GM18951 (cell line): ENCODE data around the gene MTPN.

ENCODE experiments used
- POLR2A ChIP-seq: IDR thresholded peaks from 4 replicates; pipeline ENCODE4 v1.6.1; 2011; ENCODE audit warnings: mild to moderate bottlenecking; ENCODE audit not compliant: insufficient read length, insufficient read depth; ENCODE audit errors: extremely low read depth
- in situ Hi-C: fragments of 300-500 bp; cut with MboI; formaldehyde crosslinking; loops from one replicate; pipeline ENCODE4 v1.12.0; 2022; ENCODE audit warnings: low sequenced_read_pairs, mixed read lengths, inconsistent platforms; ENCODE audit not compliant: unreplicated experiment

Gene MTPN

DNA sequence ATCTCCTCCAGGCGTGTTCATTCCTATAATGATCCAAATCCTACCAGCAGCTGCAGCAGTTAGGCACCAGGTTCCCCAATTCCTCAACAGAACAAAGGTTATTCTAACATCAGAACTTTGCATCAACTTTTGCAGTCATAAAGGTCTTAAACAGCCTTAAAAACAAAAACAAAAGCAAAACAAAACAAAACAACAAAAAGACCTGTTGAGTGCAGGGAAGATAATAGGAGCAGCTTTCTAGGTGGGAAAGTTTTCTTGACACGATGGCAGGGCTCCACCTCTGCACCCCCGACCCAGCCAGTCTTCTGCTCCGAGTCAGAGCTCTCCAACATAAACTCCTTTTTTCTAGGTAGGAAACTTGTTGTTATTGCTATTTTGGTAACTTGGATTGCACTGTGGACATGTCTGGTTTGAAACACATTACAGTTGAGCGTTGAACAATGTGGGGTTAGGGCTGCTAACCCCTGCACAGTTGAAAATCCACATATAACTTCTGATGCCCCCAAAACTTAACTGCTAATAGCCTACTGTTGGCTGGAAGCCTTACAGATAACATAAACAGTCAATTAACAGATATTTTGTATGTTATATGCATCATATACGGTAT is 77.6 kb downstream of the MTPN start:
- in situ Hi-C loops: no loop called here
- no peak for TF ChIP-seq POLR2A

DNA sequence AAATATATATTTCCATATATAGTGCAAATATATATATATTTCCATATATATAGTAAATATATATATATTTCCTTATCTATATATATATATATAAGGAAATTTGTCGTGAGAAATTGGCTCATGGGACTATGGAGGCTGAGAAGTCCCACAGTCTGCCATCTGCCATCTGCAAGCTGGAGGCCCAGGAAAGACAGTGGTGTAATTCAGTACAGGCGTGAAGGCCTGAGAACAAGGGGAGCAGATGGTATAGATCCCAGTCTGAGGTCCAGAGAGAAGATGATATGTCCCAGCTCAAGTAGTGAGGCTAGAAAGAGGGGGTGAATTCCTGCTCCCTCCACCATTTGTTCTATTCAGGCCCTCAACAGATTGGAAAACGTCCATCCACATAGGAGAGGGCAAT is 78.9 kb downstream of the MTPN start:
- in situ Hi-C loops: no loop called here
- TF ChIP-seq POLR2A: no peak

DNA sequence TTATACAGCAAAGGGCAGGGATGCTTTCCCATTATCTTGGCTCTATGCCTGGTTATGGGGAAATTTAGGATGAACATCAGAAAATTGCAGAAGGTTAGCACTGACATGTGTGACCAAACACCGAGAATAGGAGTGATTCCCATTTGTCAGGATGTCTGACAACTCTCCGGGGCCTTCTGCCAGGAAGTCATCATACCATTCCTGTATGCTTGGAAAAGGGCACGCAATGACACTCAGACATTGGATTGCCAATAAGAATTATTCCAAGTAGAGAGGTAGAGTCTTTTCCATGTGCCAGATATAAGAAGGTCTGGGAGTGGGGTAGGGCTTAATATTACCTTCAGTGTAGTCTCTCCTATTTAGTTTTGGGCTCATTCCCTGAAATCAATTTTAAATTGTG is 82.3 kb downstream of the MTPN start:
- TF ChIP-seq POLR2A: no peak
- in situ Hi-C loops: no loop called here

DNA sequence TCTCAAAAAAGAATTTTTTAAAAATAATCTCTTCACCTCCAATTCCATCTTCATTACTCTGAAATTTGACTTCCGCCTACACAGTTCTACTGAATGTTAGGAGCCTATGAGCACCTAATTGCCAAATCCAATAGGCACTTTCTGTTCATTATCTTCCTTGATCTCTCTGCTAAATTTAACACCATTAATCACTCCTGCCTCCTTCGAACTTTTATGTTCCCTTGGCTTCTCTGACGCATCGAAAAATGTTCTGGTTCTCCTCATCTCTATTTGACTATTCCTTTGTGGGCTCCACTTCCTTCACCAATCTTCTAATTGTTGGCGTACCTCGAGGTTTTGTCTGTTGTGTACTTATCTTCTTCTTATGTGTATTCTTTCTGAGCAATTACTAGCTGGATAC is 87.3 kb downstream of the MTPN start:
- in situ Hi-C loops: no loop called here
- no peak for TF ChIP-seq POLR2A

DNA sequence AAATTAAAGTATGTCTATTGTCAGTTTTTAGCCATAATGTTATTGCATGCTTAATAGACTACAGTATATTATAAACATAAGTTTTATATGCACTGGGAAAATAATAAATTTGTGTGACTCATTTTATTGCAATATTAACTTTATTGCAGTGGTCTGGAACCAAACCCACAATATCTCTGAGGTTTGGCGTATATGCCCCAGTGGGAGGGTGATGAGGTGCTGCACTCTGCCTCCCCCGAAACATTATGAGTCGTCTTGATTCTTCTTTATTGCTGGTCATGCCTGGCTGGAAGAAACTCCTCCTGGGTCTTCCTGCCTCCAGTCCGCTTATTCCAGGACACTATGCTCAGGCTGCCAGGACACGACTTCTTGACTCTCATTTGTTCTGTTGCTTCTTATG is 88.4 kb downstream of the MTPN start:
- in situ Hi-C loops: no loop called here
- TF ChIP-seq POLR2A: no peak

DNA sequence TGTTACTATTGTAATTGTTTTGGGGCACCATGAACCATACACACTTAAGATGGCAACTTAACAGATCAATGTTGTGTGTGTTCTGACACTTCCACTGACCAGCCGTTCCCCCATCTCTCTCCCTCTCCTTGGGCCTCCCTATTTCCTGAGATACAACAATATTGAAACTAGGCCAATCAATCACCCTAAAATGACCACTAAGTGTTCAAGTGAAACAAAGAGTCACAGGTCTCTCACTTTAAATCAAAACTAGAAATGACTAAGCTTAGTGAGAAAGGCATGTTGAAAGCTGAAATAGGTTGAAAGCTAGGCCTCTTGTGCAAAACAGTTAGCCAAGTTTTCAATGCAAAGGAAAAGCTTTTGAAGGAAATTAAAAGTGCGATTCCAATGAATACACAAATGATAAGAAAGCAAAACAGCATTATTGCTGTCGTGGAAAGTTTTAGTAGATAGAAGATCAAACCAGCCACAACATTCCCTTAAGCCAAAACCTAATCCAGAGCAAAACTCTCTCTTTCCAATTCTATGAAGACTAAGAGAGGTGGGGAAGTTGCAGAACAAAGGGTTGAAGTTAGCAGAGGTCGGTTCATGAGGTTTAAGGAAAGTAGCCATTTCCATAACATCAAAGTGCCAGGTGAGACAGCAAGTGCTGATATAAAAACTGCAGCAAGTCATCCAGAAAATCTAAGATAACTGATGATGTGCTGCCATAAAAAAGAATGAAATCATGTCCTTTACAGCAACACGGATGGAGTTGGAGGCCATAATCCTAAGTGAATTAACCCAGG is 90.6 kb downstream of the MTPN start:
- no peak for TF ChIP-seq POLR2A
- in situ Hi-C loops: no loop called here

DNA sequence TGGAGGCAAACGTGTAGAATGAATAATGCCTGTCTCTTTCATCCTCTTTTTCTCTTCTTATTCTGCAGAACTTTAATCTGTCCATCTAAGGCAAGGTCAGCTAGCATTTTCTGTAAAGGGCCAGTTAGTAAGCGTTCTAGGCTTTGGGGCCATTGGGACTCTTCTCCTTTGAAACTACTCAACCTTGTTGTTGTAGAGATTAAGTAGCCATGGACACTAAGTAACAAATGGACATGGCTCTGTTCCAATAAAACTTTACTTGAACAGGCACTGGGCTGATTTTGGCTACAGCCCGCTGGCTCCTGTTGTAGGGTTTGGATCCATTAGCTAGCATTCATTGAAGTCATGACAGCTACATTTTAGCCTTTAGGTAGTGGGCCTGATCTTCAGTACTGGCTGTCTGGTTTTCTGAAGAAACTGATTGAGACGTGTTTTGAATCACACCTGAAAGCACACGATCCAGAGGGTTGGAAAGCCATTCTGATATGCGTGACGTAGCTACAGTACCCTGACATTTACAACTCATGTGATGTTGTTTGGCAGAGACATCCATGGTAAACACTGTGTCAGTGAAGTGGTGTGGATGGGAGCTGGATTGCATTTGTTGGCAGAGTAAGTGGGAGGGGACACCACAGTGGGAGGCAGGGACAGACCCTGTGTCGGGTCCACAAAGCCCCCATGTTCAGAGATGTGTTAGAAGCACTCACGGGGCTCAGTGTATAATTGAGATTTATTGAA is 92.5 kb downstream of the MTPN start:
- in situ Hi-C loops: no loop called here
- no peak for TF ChIP-seq POLR2A

DNA sequence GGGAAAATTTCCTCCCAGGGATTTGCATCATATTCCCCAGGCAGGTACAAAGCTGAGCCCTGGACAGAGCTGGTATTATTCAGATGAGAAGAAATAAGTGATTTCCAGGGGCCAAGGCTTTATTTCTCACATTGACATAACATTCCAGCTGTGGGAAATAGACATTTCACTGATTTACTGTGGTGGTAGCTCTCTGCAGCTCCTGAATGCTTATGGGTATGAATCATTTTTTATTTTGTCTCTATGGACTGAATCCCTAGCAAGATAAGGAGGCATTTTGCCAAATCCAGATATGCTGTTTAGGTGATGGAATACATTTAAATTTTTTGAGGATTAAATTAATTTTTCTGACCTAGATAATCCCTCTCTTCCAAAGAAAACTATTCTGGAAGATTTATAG is 97.9 kb downstream of the MTPN start:
- no peak for TF ChIP-seq POLR2A
- in situ Hi-C loops: no loop called here

DNA sequence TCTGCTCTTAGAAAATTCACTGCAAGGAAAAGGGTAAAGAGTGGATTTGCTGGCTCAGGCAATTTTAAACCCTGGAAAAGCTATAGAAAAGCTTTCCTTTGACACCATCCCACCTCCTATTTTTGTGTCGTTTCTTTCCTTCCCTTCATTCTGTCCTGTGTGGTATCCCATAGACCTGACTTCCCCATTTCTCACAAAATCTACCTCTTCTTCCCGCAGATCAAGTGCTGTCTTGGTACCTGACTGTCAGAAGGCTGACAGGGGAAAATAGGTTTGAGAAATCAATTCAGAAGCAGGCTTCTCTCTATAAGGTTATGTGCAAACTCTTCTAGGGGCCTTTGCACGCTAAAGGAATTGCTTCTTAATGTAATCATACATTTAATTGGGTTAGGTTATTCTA is 98.9 kb downstream of the MTPN start:
- TF ChIP-seq POLR2A: no peak
- in situ Hi-C loops: no loop called here

DNA sequence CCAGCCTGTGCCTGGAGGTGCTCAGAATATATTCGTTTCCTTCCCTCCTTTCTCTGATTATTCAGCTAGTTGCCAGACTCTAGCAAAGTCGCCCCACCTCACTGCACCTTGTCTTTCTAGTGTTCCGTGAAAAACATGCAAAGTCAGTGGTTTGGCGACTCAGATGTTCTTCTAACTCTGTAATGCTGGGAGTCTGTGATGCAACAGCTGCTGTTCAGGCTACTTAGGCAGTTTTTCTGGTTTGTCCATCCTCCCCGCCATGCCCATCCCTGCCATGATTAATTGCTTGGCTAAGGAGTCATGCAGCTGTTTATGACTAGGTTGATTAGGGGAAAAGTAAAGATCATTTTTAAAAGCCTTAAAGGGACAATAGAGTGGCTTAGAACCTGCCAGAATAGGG is 99.4 kb downstream of the MTPN start:
- TF ChIP-seq POLR2A: no peak
- in situ Hi-C loops: no loop called here
